Vagina (tissue), 2 donors: ENCODE measurements around the gene PPP4C. TPM values are rescaled to one million over a fixed set of nuclear protein-coding genes. Genes with fewer than 3 reads are reported as not detected.
A peak's percentile ranks its signal among the peaks of the same experiment; 100 is the strongest.

Experiments used
- DNase-seq, 2 donors: peaks; one replicate each; pipeline ENCODE4 v3.0.0-alpha.2; 2017; ENCODE audit errors: extremely low spot score in 2 of 2
- H3K27ac ChIP-seq: fragments of 200-600 bp; sonication (generic); one replicate; pipeline ENCODE4 v1.5.1; 2019
- H3K27me3 ChIP-seq: fragments of 200-600 bp; sonication (generic); one replicate; pipeline ENCODE4 v1.5.1; 2019
- H3K36me3 ChIP-seq, 2 donors: fragments of 200-600 bp; sonication (generic); one replicate each; pipeline ENCODE4 v1.5.1; 2017 to 2019
- H3K4me1 ChIP-seq: fragments of 200-600 bp; sonication (generic); one replicate; pipeline ENCODE4 v1.5.1; 2019
- H3K4me3 ChIP-seq, 2 donors: fragments of 200-600 bp; sonication (generic); 1 replicate in 1 of 2; 2 replicates in 1 of 2; pipeline ENCODE4 v1.5.1; 2016 to 2019
- H3K9me3 ChIP-seq: fragments of 200-600 bp; sonication (generic); one replicate; pipeline ENCODE4 v1.5.1; 2019
- CTCF ChIP-seq, 3 experiments: fragments of 450-650 bp in 2 of 3; fragments of 200-600 bp in 1 of 3; sonication (generic) in 1 of 3; IDR thresholded peaks; one replicate each; pipeline ENCODE4 v1.5.1; 2017 to 2019; ENCODE audit warnings: antibody characterized with exemption in 3 of 3, mild to moderate bottlenecking in 2 of 3, moderate library complexity in 2 of 3
- POLR2A ChIP-seq, 2 donors: fragments of 450-650 bp; IDR thresholded peaks; one replicate each; pipeline ENCODE4 v1.6.1; 2017; ENCODE audit warnings: antibody characterized with exemption in 2 of 2, mild to moderate bottlenecking in 2 of 2, moderate library complexity in 2 of 2
- POLR2AphosphoS5 ChIP-seq, 2 donors: sonication (generic); formaldehyde crosslinking; IDR thresholded peaks; one replicate each; pipeline ENCODE4 v1.9.0; 2017; ENCODE audit warnings: antibody characterized with exemption in 2 of 2, mild to moderate bottlenecking in 2 of 2, low read depth in 1 of 2; ENCODE audit not compliant: insufficient read depth in 1 of 2
- intact Hi-C: fragments of 100-400 bp; cut with DNase I; formaldehyde crosslinking; loops from one replicate; pipeline ENCODE4 v1.15.1; 2023
- total RNA-seq: library from RNA; depleted of rRNA; stranded (reverse); fragments of >200 nt; gene quantifications from one replicate; pipeline ENCODE4 v1.2.3, GENCODE V29; 2016

Gene PPP4C
- total RNA-seq, 1 donor from 2014 or later, result 60.4 TPM

DNA sequence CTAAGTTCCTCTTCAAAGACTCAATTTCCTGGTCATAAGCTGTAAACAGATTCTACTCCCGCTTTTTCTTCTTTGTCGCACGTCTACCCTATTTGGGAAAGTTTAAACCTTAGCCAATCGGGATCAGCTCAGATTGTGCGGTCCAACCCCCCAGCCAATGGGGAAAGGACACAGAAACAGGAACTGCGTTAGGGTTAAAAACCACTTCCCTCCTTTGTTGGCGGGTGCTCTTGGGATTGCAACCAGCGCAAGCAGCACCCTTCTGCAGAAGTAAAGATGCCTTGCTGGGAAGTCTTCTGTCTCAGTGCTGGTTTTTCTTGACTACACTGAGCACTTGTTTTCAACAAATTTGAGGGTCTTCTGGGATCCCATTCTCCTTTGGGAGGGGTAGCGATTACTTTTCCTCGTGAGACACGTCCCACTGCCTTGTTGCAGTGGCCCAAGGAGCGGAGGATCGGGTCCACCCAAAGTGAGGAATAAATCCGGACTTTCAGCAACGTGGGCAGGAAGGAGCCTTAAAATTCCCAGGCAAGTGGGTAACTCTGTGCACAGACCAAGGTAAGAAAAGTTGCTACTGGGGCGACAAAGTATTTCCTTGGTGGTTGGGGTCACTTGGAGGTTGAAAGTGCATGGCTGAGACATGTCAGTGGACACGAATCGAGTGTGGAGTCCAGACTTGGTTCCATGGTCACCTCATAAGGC lies 21.2 kb downstream of the PPP4C start:
- Histone ChIP-seq H3K27me3 (no peaks in the 10 kb centered on the region), H3K27ac (peak overlapping the region; percentile 100), H3K4me1 (peaks cover 34% of the 10 kb centered on the region), H3K9me3 (no peaks in the 10 kb centered on the region), H3K4me3 (peak overlapping the region; percentile 94), H3K36me3 (peaks cover 0 to 18% of the 10 kb centered on the region in 2 donors)
- intact Hi-C loops, result no loop called here
- no peak for DNase-seq
- TF ChIP-seq POLR2A (IDR thresholded peaks at IDR 0.05), result no peak
- no peak for TF ChIP-seq CTCF (IDR thresholded peaks at IDR 0.05)
- no peak for TF ChIP-seq POLR2AphosphoS5 (IDR thresholded peaks at IDR 0.05; ENCODE audit: insufficient read depth in 1 of 2, low read depth in 1 of 2)

- H3K36me3 ChIP-seq, result peaks cover 0 to 24% of the 10 kb centered on the region in 2 donors
Observed at GRCh38 chr16:30104090-30104489, 28.3 kb downstream of the PPP4C start.

GRCh38 chr16:30104492-30104891 lies 28.7 kb downstream of the PPP4C start:
- no peak overlapping the region for H3K27ac ChIP-seq
- no peak overlapping the region for H3K4me3 ChIP-seq
- TF ChIP-seq CTCF (IDR thresholded peaks at IDR 0.05), result no peak
- no peak for TF ChIP-seq POLR2AphosphoS5 (IDR thresholded peaks at IDR 0.05; ENCODE audit: insufficient read depth in 1 of 2, low read depth in 1 of 2)
- TF ChIP-seq POLR2A (IDR thresholded peaks at IDR 0.05), result no peak
- peaks cover 0 to 27% of the 10 kb centered on the region in 2 donors for H3K36me3 ChIP-seq
- intact Hi-C loops, result no loop called here
- H3K27me3 ChIP-seq, result no peaks in the 10 kb centered on the region
- no peaks in the 10 kb centered on the region for H3K4me1 ChIP-seq
- no peak for DNase-seq
- no peaks in the 10 kb centered on the region for H3K9me3 ChIP-seq

More at GRCh38 chr16:30104090-30104489, 28.3 kb downstream of the PPP4C start:
- Histone ChIP-seq H3K4me3 (no peak overlapping the region), H3K9me3 (no peaks in the 10 kb centered on the region), H3K4me1 (no peaks in the 10 kb centered on the region), H3K27ac (no peak overlapping the region), H3K27me3 (no peaks in the 10 kb centered on the region)
- intact Hi-C loops, result no loop called here
- no peak for DNase-seq
- no peak for TF ChIP-seq CTCF (IDR thresholded peaks at IDR 0.05)
- no peak for TF ChIP-seq POLR2AphosphoS5 (IDR thresholded peaks at IDR 0.05; ENCODE audit: insufficient read depth in 1 of 2, low read depth in 1 of 2)
- no peak for TF ChIP-seq POLR2A (IDR thresholded peaks at IDR 0.05)

DNA sequence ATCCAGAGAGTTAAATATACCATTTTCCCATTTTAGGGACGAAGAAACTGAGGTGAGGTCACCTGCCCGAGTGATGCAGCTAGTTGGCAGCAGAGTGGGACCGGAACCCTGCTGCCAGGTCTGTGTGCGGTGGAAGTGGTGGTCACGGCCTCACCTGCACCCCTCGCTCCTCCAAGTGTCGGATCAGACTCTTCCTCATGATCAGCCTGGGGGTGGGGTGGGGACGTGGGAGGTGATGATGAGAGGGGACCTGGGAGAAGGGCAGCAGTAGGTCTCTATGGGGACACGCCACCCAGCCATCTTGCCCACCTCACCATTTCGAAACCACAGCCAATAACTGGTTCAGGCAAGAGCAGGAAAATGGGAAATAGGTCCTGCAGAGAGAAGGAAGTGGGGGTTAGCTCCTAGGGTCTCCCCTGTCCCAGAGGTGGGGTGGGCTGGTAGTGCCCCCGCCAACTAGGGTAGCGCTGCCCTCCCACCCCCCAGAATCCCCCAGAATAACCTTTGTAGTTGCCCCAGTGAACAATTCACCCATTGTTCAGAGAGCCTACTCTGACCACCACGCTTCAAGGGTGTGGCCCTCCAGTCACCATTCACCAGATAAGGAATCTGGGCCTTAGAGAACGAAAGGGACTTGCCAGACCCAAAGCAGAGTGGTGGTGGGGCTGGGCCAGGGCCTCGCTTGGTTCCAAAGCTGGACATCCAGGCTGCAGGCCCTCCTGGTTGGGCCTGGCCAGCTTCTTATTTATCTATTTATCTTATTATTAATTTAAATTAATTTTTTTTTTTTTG lies 32.5 kb downstream of the PPP4C start:
- no peak overlapping the region for H3K27ac ChIP-seq
- H3K27me3 ChIP-seq, result no peaks in the 10 kb centered on the region
- peaks cover 0 to 51% of the 10 kb centered on the region in 2 donors for H3K36me3 ChIP-seq
- TF ChIP-seq POLR2AphosphoS5 (IDR thresholded peaks at IDR 0.05; ENCODE audit: insufficient read depth in 1 of 2, low read depth in 1 of 2) (no peak), CTCF (IDR thresholded peaks at IDR 0.05) (no peak), POLR2A (IDR thresholded peaks at IDR 0.05) (no peak)
- H3K4me3 ChIP-seq, result no peak overlapping the region
- intact Hi-C loops, result no loop called here
- DNase-seq, result no peak
- H3K9me3 ChIP-seq, result no peaks in the 10 kb centered on the region
- H3K4me1 ChIP-seq, result peaks cover 6% of the 10 kb centered on the region

GRCh38 chr16:30110661-30111060 lies 34.9 kb downstream of the PPP4C start:
- Histone ChIP-seq H3K4me1 (peaks cover 18% of the 10 kb centered on the region), H3K27ac (no peak overlapping the region), H3K4me3 (no peak overlapping the region), H3K27me3 (no peaks in the 10 kb centered on the region), H3K9me3 (no peaks in the 10 kb centered on the region), H3K36me3 (peaks cover 0 to 58% of the 10 kb centered on the region in 2 donors)
- TF ChIP-seq CTCF (IDR thresholded peaks at IDR 0.05) (no peak), POLR2A (IDR thresholded peaks at IDR 0.05) (no peak), POLR2AphosphoS5 (IDR thresholded peaks at IDR 0.05; ENCODE audit: insufficient read depth in 1 of 2, low read depth in 1 of 2) (no peak)
- DNase-seq, result no peak
- intact Hi-C loops, result no loop called here
